HG02852 (cell line): ENCODE results near the gene SLF1.
"Not testable (repeated sequence)": the region's sequence is repeated elsewhere in the genome, so short reads cannot be mapped to it uniquely, and the experiment has no call there.

Experiments used
- ATAC-seq: cut with Tn5 transposase; IDR thresholded peaks from one replicate; pipeline ENCODE4 v1.9.1; 2021; ENCODE audit warnings: mild to moderate bottlenecking, moderate library complexity; ENCODE audit not compliant: unreplicated experiment

The SLF1 gene

GRCh38 chr5:94618493-94619328 is at the start of gene SLF1, which contains the start of gene KIAA0825:
Gene SLF1, plus strand, starts transcription at chr5:94618669. Its CDS starts 10,142 bp downstream, at chr5:94628811.
Gene KIAA0825, minus strand, starts transcription at chr5:94618604. Its CDS starts 81,478 bp downstream, at chr5:94537126.
- ATAC-seq = peak; percentile 96

- no peak for ATAC-seq
Observed at GRCh38 chr5:94571415-94571814, 47.1 kb upstream of the SLF1 start.

GRCh38 chr5:94573349-94573748 is 45.1 kb upstream of the SLF1 start:
- not testable (repeated sequence) for ATAC-seq

GRCh38 chr5:94575196-94575595 is 43.3 kb upstream of the SLF1 start:
- no peak for ATAC-seq

- peak; percentile 86 for ATAC-seq
Observed at GRCh38 chr5:94577466-94578245, 40.8 kb upstream of the SLF1 start.

- no peak for ATAC-seq
Observed at GRCh38 chr5:94595281-94595840, 23.1 kb upstream of the SLF1 start.

- ATAC-seq = no peak
Observed at GRCh38 chr5:94613583-94613982, 4.9 kb upstream of the SLF1 start.

GRCh38 chr5:94614156-94614805 is 4.2 kb upstream of the SLF1 start:
- ATAC-seq = no peak

GRCh38 chr5:94615862-94616261 is 2.6 kb upstream of the SLF1 start:
- ATAC-seq = no peak

GRCh38 chr5:94618029-94618492 is 408 bp upstream of the SLF1 start:
- peak; percentile 32 for ATAC-seq

GRCh38 chr5:94620256-94620655 is 1.8 kb downstream of the SLF1 start:
- no peak for ATAC-seq

- no peak for ATAC-seq
Observed at GRCh38 chr5:94621763-94622162, 3.3 kb downstream of the SLF1 start.

- ATAC-seq = no peak
Observed at GRCh38 chr5:94623011-94623410, 4.5 kb downstream of the SLF1 start.

- ATAC-seq = no peak
Observed at GRCh38 chr5:94623877-94624276, 5.4 kb downstream of the SLF1 start.

GRCh38 chr5:94627191-94627590 is 8.7 kb downstream of the SLF1 start:
- no peak for ATAC-seq

GRCh38 chr5:94632024-94632423 is 13.6 kb downstream of the SLF1 start:
- ATAC-seq = peak; percentile 98

GRCh38 chr5:94640176-94640575 is 21.7 kb downstream of the SLF1 start:
- ATAC-seq = no peak

GRCh38 chr5:94645053-94645452 is 26.6 kb downstream of the SLF1 start:
- no peak for ATAC-seq

GRCh38 chr5:94646758-94647157 is 28.3 kb downstream of the SLF1 start:
- no peak for ATAC-seq

- ATAC-seq = no peak
Observed at GRCh38 chr5:94649874-94650273, 31.4 kb downstream of the SLF1 start.

- ATAC-seq = no peak
Observed at GRCh38 chr5:94658272-94658671, 39.8 kb downstream of the SLF1 start.
